Mesendoderm (in vitro differentiated cells): ENCODE measurements around the gene APBB1IP.

Experiments used
- DNase-seq: peaks from one replicate; pipeline ENCODE4 v3.0.0; 2013
- H2AK5ac ChIP-seq: 2 replicates; pipeline ENCODE4 v1.6.1; 2013; ENCODE audit warnings: low read length, inconsistent platforms
- H2BK120ac ChIP-seq: 2 replicates; pipeline ENCODE4 v1.6.1; 2013; ENCODE audit warnings: low read depth, mild to moderate bottlenecking, low read length, moderate library complexity, mixed read lengths
- H2BK15ac ChIP-seq: replicated peaks from 2 replicates; pipeline ENCODE4 v1.6.1; 2013; ENCODE audit warnings: low read depth, mild to moderate bottlenecking, moderate library complexity
- H2BK5ac ChIP-seq: 2 replicates; pipeline ENCODE4 v1.6.1; 2013; ENCODE audit warnings: low read length, inconsistent platforms
- H3K18ac ChIP-seq: 2 replicates; pipeline ENCODE4 v1.6.1; 2013; ENCODE audit warnings: mild to moderate bottlenecking, low read length, mixed read lengths
- H3K23ac ChIP-seq: one replicate; pipeline ENCODE4 v1.6.1; 2013; ENCODE audit warnings: low read length
- H3K27ac ChIP-seq: 2 replicates; pipeline ENCODE4 v1.5.1; 2013; ENCODE audit warnings: low read depth, mild to moderate bottlenecking, inconsistent platforms, low read length, moderate library complexity
- H3K27me3 ChIP-seq: 2 replicates; pipeline ENCODE4 v1.6.1; 2013; ENCODE audit warnings: low read length, control low read depth, mild to moderate bottlenecking, inconsistent platforms; ENCODE audit not compliant: insufficient read depth, poor library complexity
- H3K36me3 ChIP-seq: 2 replicates; pipeline ENCODE4 v1.6.1; 2013; ENCODE audit warnings: low read length, inconsistent platforms; ENCODE audit not compliant: control insufficient read depth, insufficient read depth
- H3K4ac ChIP-seq: one replicate; pipeline ENCODE4 v1.6.1; 2013; ENCODE audit warnings: low read depth, mild to moderate bottlenecking, low read length, moderate library complexity
- H3K4me1 ChIP-seq: 2 replicates; pipeline ENCODE4 v1.6.1; 2013; ENCODE audit warnings: low read depth, low read length, inconsistent platforms; ENCODE audit not compliant: control insufficient read depth
- H3K4me2 ChIP-seq: 2 replicates; pipeline ENCODE4 v1.6.1; 2013; ENCODE audit warnings: low read length
- H3K4me3 ChIP-seq: 2 replicates; pipeline ENCODE4 v1.5.1; 2013; ENCODE audit warnings: mild to moderate bottlenecking, low read length
- H3K56ac ChIP-seq: one replicate; pipeline ENCODE4 v1.6.1; 2013; ENCODE audit warnings: low read length
- H3K79me1 ChIP-seq: 2 replicates; pipeline ENCODE4 v1.6.1; 2013; ENCODE audit warnings: low read length, inconsistent platforms
- H3K79me2 ChIP-seq: 2 replicates; pipeline ENCODE4 v1.6.1; 2013; ENCODE audit warnings: mild to moderate bottlenecking, low read length; ENCODE audit not compliant: control insufficient read depth, insufficient read depth
- H3K9ac ChIP-seq: 2 replicates; pipeline ENCODE4 v1.6.1; 2013; ENCODE audit warnings: low read length, inconsistent platforms
- H4K5ac ChIP-seq: one replicate; pipeline ENCODE4 v1.6.1; 2013; ENCODE audit warnings: low read length
- H4K8ac ChIP-seq: one replicate; pipeline ENCODE4 v1.6.1; 2013; ENCODE audit warnings: low read depth, mild to moderate bottlenecking, control low read depth, low read length, moderate library complexity
- WGBS: extraction: QIAGEN DNeasy Blood & Tissue Kit; methylation state at CpG from one replicate; pipeline ENCODE4 v1.1.7; 2013; ENCODE audit warnings: low lambda C conversion rate, missing lambda C conversion rate; ENCODE audit not compliant: insufficient coverage; ENCODE audit errors: extremely low coverage; 5-methylcytosine and 5-hydroxymethylcytosine counted together

The APBB1IP gene

DNA sequence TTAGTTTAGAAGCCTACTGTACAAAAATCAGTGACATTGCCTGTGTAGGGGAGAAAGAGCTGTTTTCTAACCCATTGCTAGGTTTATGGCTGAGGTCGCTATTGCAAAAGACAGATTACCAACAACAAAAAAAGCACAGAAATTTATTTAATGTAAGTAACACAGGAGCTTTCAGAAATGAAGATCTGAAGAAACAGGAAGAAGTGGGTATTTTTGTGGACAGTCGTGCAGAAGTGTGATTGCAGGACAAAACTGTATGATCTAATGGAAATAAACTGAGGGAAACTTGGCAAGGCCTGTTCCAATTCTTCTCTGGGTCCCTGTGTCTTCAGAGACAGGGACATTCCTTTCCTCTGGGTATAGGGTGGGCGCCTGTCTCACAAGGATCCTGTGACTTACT lies 87.4 kb downstream of the APBB1IP start:
- no CpG with 5 or more reads among the region's 3 CpGs for WGBS
- H2AK5ac ChIP-seq = no peak overlapping the region
- no peak overlapping the region for H3K4ac ChIP-seq
- H2BK5ac ChIP-seq = no peak overlapping the region
- DNase-seq = no peak
- no peaks in the 10 kb centered on the region for H3K27me3 ChIP-seq
- no peak overlapping the region for H2BK15ac ChIP-seq
- no peak overlapping the region for H3K56ac ChIP-seq
- H3K79me1 ChIP-seq = no peaks in the 10 kb centered on the region
- peaks cover 2% of the 10 kb centered on the region for H3K4me1 ChIP-seq
- H3K18ac ChIP-seq = peak overlapping the region; percentile 47
- no peak overlapping the region for H3K4me3 ChIP-seq
- H3K36me3 ChIP-seq = no peaks in the 10 kb centered on the region
- H3K79me2 ChIP-seq = no peaks in the 10 kb centered on the region
- no peak overlapping the region for H2BK120ac ChIP-seq
- H3K23ac ChIP-seq = no peak overlapping the region
- no peak overlapping the region for H3K4me2 ChIP-seq
- H3K9ac ChIP-seq = no peak overlapping the region
- no peak overlapping the region for H4K8ac ChIP-seq
- H4K5ac ChIP-seq = no peak overlapping the region
- H3K27ac ChIP-seq = no peak overlapping the region

DNA sequence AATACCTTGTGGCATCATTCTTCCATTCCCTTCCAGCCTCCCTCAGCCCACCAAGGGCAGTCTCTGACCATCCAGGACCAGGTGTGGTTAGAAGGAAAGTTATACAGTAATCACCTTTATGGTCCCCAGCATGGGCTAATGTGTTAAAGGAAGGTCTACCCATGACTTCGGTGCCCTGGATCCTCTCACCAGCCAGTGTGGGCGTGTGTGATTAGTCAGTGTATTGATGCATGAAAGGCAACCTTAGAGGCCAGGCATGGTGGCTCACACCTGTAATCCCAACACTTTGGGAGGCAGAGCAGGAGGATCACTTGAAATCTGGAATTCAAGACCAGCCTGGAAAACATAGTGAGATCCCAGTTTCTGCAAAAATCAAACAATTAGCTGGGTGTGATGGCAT lies 88.9 kb downstream of the APBB1IP start:
- H3K36me3 ChIP-seq = no peaks in the 10 kb centered on the region
- H3K27ac ChIP-seq = no peak overlapping the region
- H3K4me2 ChIP-seq = no peak overlapping the region
- DNase-seq = no peak
- no peak overlapping the region for H3K9ac ChIP-seq
- no peaks in the 10 kb centered on the region for H3K79me1 ChIP-seq
- no peaks in the 10 kb centered on the region for H3K79me2 ChIP-seq
- no peak overlapping the region for H3K4me3 ChIP-seq
- no peak overlapping the region for H2BK120ac ChIP-seq
- WGBS = no CpG with 5 or more reads among the region's 2 CpGs
- H3K56ac ChIP-seq = no peak overlapping the region
- H4K5ac ChIP-seq = no peak overlapping the region
- H2BK15ac ChIP-seq = no peak overlapping the region
- peaks cover 2% of the 10 kb centered on the region for H3K4me1 ChIP-seq
- H3K4ac ChIP-seq = no peak overlapping the region
- H3K23ac ChIP-seq = no peak overlapping the region
- no peak overlapping the region for H2BK5ac ChIP-seq
- H2AK5ac ChIP-seq = no peak overlapping the region
- no peak overlapping the region for H4K8ac ChIP-seq
- H3K27me3 ChIP-seq = no peaks in the 10 kb centered on the region
- H3K18ac ChIP-seq = no peak overlapping the region

DNA sequence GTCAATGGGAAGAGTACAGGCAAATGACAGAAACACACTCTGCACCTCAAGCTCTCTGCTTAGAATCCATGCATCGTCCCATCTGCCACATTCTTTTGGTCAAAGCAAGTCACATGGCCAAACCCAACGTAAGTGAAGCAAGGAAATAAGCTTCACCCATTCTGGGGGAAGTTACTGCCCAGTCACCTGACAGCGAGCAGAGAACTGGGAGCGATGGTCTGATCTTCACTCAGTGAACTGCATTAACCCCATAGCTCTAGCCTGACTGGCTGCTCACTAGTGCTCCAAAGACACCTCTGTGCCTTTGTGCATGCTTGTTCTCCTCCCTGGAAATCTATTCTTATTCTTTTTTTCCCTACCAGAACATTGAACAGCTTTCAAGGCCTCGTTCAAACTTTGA lies 89.9 kb downstream of the APBB1IP start:
- no peak overlapping the region for H2BK120ac ChIP-seq
- no peaks in the 10 kb centered on the region for H3K79me1 ChIP-seq
- H3K27me3 ChIP-seq = no peaks in the 10 kb centered on the region
- H3K18ac ChIP-seq = no peak overlapping the region
- H3K9ac ChIP-seq = no peak overlapping the region
- no peak overlapping the region for H2BK15ac ChIP-seq
- WGBS = no CpG with 5 or more reads among the region's 5 CpGs
- no peak overlapping the region for H3K27ac ChIP-seq
- no peak overlapping the region for H3K23ac ChIP-seq
- no peak overlapping the region for H3K4ac ChIP-seq
- no peak for DNase-seq
- no peak overlapping the region for H4K5ac ChIP-seq
- H2BK5ac ChIP-seq = no peak overlapping the region
- no peaks in the 10 kb centered on the region for H3K79me2 ChIP-seq
- no peak overlapping the region for H4K8ac ChIP-seq
- no peak overlapping the region for H3K4me2 ChIP-seq
- no peak overlapping the region for H3K4me3 ChIP-seq
- H3K4me1 ChIP-seq = peaks cover 2% of the 10 kb centered on the region
- H3K36me3 ChIP-seq = no peaks in the 10 kb centered on the region
- no peak overlapping the region for H3K56ac ChIP-seq
- H2AK5ac ChIP-seq = no peak overlapping the region

DNA sequence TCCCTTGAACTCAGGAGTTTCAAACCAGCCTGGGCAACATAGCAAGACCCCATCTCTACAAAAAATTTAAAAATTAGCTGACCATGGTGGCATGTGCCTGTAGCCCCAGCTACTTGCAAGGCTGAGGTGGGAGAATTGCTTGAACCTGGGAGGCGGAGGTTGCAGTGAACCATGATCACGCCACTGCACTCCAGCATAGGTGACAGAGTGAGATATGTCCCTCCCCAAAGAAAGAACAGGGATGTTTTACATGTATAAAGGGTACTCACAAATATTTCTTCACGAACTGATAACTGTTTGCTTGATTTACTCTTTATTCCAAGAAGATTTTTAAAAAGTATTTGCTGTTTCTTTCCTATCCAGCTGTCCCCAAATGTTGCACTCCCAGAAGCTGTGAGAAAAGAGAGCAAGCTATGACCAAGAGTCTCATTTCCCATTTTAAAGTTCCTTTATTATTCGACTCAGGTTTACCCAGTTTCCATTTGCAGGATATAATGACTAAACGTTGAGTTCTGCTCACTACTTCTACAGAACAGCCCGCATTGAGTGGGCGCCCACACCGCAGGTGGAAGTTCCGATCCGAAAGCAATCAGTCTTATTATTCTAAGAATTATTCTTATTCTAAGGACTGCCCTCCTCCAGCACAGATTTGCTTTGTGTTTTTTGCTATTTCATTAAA lies 90.7 kb downstream of the APBB1IP start:
- no peak overlapping the region for H3K23ac ChIP-seq
- no peak overlapping the region for H4K5ac ChIP-seq
- no peak overlapping the region for H3K18ac ChIP-seq
- no peak overlapping the region for H2AK5ac ChIP-seq
- DNase-seq = no peak
- no peaks in the 10 kb centered on the region for H3K36me3 ChIP-seq
- no peaks in the 10 kb centered on the region for H3K79me2 ChIP-seq
- H2BK5ac ChIP-seq = no peak overlapping the region
- H3K27ac ChIP-seq = no peak overlapping the region
- no peaks in the 10 kb centered on the region for H3K27me3 ChIP-seq
- WGBS = no CpG with 5 or more reads among the region's 10 CpGs
- H3K4me3 ChIP-seq = no peak overlapping the region
- H2BK15ac ChIP-seq = no peak overlapping the region
- H2BK120ac ChIP-seq = no peak overlapping the region
- no peak overlapping the region for H3K56ac ChIP-seq
- no peak overlapping the region for H3K4ac ChIP-seq
- H3K4me1 ChIP-seq = peaks cover 2% of the 10 kb centered on the region
- H3K4me2 ChIP-seq = no peak overlapping the region
- no peak overlapping the region for H4K8ac ChIP-seq
- H3K9ac ChIP-seq = no peak overlapping the region
- no peaks in the 10 kb centered on the region for H3K79me1 ChIP-seq

DNA sequence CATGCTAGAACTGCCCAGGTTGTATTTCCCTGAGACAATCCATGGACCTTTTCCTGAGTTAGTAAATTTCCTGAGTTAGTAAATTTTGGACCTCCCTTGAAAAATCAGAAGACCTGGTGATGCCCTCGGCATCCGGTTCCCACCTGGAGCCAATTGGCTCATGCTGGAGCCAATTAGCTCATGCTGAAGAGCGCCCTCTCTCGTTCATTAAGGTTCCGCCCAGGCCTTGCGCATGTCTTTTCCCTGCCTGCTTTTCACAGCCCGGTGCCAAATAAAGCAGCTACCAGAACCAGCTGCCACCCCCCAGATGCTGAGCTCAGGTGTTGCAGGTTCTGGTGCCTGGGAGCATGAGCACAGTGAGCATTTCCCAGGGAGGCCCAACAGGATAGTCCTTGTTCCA lies 96.2 kb downstream of the APBB1IP start:
- no peak overlapping the region for H3K4ac ChIP-seq
- DNase-seq = peak; percentile 77
- no peak overlapping the region for H3K4me3 ChIP-seq
- no peaks in the 10 kb centered on the region for H3K4me1 ChIP-seq
- no peak overlapping the region for H2BK120ac ChIP-seq
- no peaks in the 10 kb centered on the region for H3K79me2 ChIP-seq
- no peaks in the 10 kb centered on the region for H3K79me1 ChIP-seq
- no peak overlapping the region for H3K18ac ChIP-seq
- no peak overlapping the region for H2BK5ac ChIP-seq
- no peak overlapping the region for H3K23ac ChIP-seq
- H3K4me2 ChIP-seq = no peak overlapping the region
- no CpG with 5 or more reads among the region's 7 CpGs for WGBS
- H2AK5ac ChIP-seq = no peak overlapping the region
- H3K27ac ChIP-seq = no peak overlapping the region
- H3K56ac ChIP-seq = no peak overlapping the region
- H4K5ac ChIP-seq = no peak overlapping the region
- no peaks in the 10 kb centered on the region for H3K36me3 ChIP-seq
- no peak overlapping the region for H4K8ac ChIP-seq
- H3K27me3 ChIP-seq = no peaks in the 10 kb centered on the region
- no peak overlapping the region for H2BK15ac ChIP-seq
- no peak overlapping the region for H3K9ac ChIP-seq

DNA sequence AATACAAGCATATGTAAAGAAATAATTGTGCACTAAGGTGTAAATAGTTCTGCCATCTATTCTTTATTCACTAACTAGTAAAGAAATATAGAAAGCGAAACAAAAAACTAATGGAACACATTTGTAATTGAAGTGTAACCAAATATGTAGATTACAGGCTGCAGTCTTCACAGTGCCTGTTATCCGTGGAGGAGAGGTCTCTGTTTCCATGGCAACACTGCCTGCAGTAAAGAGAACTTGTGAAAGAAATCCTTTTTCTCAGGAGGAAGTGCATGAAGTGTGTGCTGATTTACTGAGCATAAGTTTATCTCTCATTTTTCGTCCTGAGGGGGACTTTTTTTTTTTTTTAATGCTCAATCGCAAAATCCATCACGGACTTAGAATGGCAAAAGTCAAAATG lies 102.5 kb downstream of the APBB1IP start:
- Histone ChIP-seq H3K56ac (no peak overlapping the region), H3K36me3 (no peaks in the 10 kb centered on the region), H3K27ac (no peak overlapping the region), H3K27me3 (no peaks in the 10 kb centered on the region), H3K9ac (no peak overlapping the region), H3K4me1 (no peaks in the 10 kb centered on the region), H3K18ac (no peak overlapping the region), H3K23ac (no peak overlapping the region), H3K79me2 (no peaks in the 10 kb centered on the region), H2BK15ac (no peak overlapping the region), H2BK5ac (no peak overlapping the region), H3K4ac (no peak overlapping the region), H4K8ac (no peak overlapping the region), H3K4me3 (no peak overlapping the region), H3K79me1 (no peaks in the 10 kb centered on the region), H4K5ac (no peak overlapping the region), H2BK120ac (no peak overlapping the region), H2AK5ac (no peak overlapping the region), H3K4me2 (no peak overlapping the region)
- DNase-seq = peak; percentile 76
- no CpG with 5 or more reads among the region's 5 CpGs for WGBS
